Umbilical cord (tissue), 2 donors: Measurements from ENCODE around the gene MGAT4A. TPM values are rescaled to one million over a fixed set of nuclear protein-coding genes. Genes with fewer than 3 reads are reported as not detected.
A peak's percentile ranks its signal among the peaks of the same experiment; 100 is the strongest.
"Not testable (repeated sequence)": the region's sequence is repeated elsewhere in the genome, so short reads cannot be mapped to it uniquely, and the experiment has no call there.

Source experiments
- DNase-seq: peaks from one replicate; pipeline ENCODE4 v3.0.0-alpha.2; 2015; ENCODE audit warnings: low spot score
- total RNA-seq: library from RNA; depleted of rRNA; stranded (reverse); fragments of >200 nt; gene quantifications from one replicate; pipeline ENCODE4 v1.2.3, GENCODE V29; 2014; ENCODE audit warnings: low replicate concordance; ENCODE audit not compliant: insufficient read depth

MGAT4A gene
- total RNA-seq, 1 donor from 2014 or later: 16.4 TPM

DNA sequence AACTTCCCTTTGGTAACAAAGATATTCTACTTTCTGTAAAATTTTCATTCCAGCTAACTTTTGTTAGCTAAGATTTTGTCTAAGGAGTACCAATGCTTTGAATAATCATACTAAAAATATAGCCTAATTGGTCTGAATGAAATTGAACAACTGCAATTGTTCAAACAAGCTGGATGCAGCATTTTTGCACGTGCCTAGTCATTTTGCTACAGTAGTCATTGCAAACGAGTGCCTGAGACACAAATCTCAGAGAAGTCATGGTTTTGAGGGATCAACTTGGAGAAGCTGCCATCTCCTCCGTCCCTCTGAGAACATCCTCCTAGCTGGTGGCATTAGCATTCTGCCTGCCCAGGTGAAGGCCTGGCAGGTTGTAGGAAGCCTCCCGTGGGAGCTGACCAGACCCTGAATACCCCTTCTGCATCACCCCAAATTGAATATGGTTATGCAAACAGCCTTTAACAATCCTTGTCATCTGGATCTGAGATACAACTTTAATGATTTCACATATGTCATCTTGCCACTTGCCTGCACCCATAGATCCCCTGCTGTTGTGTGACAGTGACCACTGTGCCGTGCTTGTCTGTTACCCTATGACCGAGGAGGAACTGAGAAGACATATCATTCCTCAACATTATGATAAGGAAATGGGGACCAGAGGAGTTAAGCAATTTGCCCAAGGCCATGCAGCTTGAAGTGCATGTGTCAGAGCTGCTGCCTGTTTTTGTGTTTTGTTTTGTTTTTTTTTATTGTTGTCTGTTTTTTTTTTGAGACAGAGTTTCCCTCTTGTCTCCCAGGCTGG lies 29.1 kb upstream of the MGAT4A start:
- no peak for DNase-seq

GRCh38 chr2:98759338-98759737 lies 28.4 kb upstream of the MGAT4A start:
- no peak for DNase-seq

DNA sequence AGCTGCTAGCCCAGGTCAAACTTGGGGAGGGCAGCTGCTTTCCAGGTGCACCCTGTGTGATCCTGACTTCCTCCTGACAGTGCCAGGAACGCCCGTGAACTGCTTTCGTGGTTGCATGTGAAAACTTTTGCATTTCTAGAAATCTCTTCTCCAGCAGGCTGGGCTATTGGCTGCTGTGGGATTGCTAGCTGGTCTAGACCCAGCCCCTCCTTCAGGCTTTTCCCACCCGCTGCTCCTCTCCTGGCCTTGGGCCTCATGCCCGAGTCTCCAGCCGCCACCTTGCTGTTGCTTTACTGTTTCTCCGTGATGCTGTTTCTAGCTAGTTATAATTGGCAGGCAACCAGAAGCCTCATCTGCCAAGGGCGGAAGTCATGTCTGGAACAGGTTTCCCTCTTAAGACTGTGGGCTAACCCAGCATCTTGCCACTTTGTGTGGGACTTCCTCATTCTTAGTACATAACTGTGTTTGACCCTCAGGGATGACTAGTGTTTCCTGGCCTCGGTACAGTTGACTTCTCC lies 27.0 kb upstream of the MGAT4A start:
- DNase-seq: peak; percentile 68

GRCh38 chr2:98753801-98754200 lies 22.9 kb upstream of the MGAT4A start:
- no peak for DNase-seq

DNA sequence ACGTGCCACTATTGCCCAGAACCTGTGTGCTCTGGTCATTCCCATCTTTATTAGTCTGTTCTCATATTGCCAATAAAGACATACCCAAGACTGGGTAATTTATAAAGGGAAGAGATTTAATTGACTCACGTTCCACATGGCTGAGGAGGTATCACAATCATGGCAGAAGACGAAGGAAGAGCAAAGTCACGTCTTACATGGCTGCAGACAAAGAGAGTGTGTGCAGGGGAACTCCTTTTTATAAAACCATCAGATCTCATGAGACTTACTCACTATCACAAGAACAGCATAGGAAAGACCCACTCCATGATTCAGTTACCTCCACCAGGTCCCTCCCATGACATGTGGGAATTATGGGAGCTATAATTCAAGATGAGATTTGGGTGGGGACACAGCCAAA lies 21.8 kb upstream of the MGAT4A start:
- not testable (repeated sequence) for DNase-seq

GRCh38 chr2:98751748-98752147 lies 20.8 kb upstream of the MGAT4A start:
- no peak for DNase-seq

DNA sequence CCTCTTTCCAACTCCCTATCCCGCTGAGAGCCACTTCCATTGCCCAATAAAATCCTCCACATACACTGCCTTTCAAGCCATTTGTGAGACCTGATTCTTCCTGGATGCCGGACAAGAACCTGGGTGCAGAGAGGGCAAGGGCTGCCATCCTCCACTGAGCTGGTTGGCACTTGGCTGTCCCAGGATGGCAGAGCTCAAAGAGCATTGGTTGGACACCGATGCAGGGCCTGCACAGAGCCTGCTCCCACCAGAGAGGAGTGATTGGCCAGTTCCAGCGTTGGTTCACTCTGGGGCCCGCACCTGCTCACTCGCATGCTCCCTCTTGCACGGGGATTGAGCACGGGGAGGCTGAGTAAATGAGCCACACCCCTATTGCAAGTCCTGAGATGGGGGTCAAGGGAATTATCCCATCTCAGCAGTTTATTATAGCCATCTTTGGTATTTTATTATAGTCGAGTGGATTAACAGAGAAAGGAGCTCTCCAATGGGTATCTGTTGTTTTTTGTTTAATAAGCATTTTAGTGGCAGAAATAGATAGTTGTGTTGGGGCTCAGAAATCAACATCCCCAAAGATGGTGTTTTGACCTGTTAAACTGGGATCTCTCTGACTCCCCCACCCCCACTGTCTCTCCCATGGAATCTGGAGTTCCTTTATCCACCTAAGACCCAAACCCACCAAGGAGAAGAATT lies 19.8 kb upstream of the MGAT4A start:
- DNase-seq: no peak

GRCh38 chr2:98749066-98749450 lies 18.1 kb upstream of the MGAT4A start:
- DNase-seq: peak; percentile 74

GRCh38 chr2:98748292-98749065 lies 17.5 kb upstream of the MGAT4A start:
- no peak for DNase-seq

DNA sequence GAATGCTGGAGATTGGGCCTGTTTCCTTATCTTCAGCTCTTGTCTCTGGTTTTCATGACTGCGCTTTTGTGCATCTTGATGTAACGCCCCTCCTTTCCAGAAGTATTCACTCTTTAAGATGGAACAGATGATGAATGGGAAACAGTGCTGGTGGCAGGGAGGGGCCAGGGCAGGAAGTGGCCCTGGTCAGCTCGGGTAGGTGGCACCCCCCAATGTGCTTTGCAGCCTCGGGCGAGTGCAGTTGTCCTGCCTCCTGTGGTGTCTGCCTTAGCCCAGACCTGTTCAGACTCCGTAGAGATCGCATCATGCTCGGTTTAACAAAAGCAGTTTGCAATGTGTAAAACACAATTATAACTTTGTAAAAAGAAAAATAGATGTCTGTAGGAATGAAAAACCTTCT lies 17.0 kb upstream of the MGAT4A start:
- no peak for DNase-seq

DNA sequence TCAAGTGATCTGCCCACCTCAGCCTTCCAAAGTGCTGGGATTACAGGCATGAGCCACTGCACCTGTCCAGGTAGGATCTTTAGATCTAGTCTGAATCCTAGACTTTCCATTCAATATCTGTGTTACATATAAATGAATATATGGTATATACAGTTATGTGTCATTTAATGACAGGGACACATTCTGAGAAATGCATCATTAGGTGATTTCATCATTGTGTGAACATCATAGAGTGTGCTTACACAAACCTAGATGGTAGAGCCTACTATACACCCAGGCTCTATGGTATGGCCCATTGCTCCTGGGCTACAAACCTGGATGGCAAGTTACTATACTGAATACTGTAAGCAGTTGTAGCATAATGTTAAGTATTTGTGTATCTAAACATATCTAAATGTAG lies 15.5 kb upstream of the MGAT4A start:
- no peak for DNase-seq

DNA sequence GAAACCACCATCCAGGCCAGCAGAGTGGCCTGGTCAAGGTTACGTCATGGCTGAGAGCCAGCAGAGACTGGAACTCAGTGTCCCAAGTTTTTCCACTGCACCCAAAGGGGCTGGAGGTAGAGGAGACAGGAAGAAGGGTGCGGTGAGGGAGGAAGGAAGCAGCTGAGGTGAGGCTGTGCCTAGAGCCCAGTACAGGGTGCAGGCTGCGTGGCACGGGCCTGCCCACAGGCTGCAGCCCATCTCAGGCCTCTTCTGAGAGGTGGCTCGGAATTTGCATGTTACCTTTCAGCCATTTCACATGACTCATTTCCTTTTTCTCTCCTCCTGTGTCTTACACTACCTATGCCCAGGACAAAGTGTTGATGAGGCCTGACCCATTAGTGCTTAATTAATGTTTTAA lies 13.7 kb upstream of the MGAT4A start:
- DNase-seq: no peak

- no peak for DNase-seq
Observed at GRCh38 chr2:98743835-98744234, 12.9 kb upstream of the MGAT4A start.

DNA sequence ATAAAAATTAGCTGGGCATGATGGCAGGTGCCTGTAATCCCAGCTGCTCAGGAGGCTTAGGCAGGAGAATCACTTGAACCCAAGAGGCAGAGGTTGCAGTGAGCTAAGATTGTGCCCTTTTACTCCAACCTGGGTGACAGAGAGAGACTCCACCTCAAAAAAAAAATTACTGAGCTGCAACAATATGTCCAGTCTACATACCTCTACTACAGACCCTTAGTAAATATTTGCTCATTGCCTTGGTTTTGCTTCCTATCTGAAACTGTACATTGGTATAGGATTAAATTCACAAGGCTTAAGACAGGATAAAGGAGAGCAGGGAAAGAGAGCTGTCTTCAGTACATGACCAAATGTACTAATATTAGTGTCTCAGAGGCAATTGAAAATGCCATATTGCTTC lies 8.1 kb upstream of the MGAT4A start:
- DNase-seq: no peak

GRCh38 chr2:98738304-98738703 lies 7.4 kb upstream of the MGAT4A start:
- DNase-seq: no peak

DNA sequence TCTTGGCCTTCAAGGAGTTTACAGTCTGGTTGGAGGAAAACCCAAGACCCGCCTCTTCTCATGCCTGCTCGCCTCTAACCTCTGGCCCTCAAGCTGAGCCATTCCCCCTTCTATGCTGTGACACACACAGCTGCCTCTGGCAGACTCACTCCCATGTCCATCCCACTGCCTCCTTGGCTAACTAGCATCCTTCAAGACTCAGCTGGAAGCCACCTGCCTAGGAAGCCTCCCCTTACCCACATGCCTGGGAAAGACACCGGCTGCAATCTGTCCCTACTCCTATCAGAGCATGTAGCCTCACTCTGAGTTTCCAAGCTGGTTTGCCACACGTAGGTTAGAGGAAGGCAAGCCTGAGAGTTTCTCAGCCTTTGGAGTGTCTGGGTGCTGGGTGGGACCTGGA lies 6.9 kb upstream of the MGAT4A start:
- no peak for DNase-seq

- no peak for DNase-seq
Observed at GRCh38 chr2:98736464-98736889, 5.5 kb upstream of the MGAT4A start.

GRCh38 chr2:98734823-98735260 lies 3.9 kb upstream of the MGAT4A start:
- DNase-seq: no peak

GRCh38 chr2:98734162-98734561 lies 3.2 kb upstream of the MGAT4A start:
- DNase-seq: peak; percentile 35

GRCh38 chr2:98732430-98733051 lies 1.6 kb upstream of the MGAT4A start:
- no peak for DNase-seq

- no peak for DNase-seq
Observed at GRCh38 chr2:98731894-98732349, 990 bp upstream of the MGAT4A start.

DNA sequence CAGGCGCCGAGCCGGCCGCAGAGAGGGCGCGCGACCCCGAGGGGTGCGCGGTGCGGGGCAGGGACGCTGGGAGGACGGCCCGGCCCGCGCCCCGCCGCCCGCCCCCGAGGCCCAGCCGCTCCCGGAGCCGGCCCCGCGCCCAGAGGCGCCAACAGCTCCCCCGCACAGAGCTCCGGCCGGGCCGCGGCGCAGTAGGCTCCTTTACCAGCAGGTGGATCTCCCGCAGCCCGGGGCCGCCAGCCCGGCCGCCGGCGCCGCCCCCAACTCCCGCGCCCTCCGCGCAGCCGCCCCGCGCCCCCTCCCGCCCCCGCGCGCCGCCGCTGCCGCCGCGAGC lies 258 bp downstream of the MGAT4A start:
- no peak for DNase-seq
